Erythroblast (primary cell): ENCODE results near the gene S100PBP.

ENCODE experiments used
- GATA1 ChIP-seq: IDR thresholded peaks from 2 replicates; pipeline ENCODE4 v1.6.1; 2011; ENCODE audit warnings: low read depth, mild to moderate bottlenecking, control low read depth, low read length, moderate library complexity
- POLR2A ChIP-seq: IDR thresholded peaks from 2 replicates; pipeline ENCODE4 v1.6.1; 2011; ENCODE audit warnings: mild to moderate bottlenecking, low read length

- TF ChIP-seq POLR2A (no peak), GATA1 (no peak)
Observed at GRCh38 chr1:32870615-32871363, 53.3 kb downstream of the S100PBP start, which contains the start of gene FNDC5.
